Heart left ventricle (tissue), 13 donors: ENCODE results near the gene GUSB.

ENCODE experiments used
- CTCF ChIP-seq, 12 donors: fragments of 200-600 bp; sonication (generic) in 4 of 12; IDR thresholded peaks; one replicate each; pipeline versions ENCODE4 v1.5.0 to v1.8.0; 2018 to 2022; ENCODE audit warnings: antibody characterized with exemption in 12 of 12, mild to moderate bottlenecking in 5 of 12
- POLR2A ChIP-seq, 2 donors: fragments of 450-650 bp; IDR thresholded peaks; one replicate each; pipeline ENCODE4 v1.6.1; 2017; ENCODE audit warnings: antibody characterized with exemption in 2 of 2, mild to moderate bottlenecking in 2 of 2, moderate library complexity in 2 of 2
- donor health status: ischemic (EF 13 %, LVEDD 7.1; RV severe dilation, severe dysfunction).
- donor health status: DM: no; HTN: yes; CAD: no.
- donor health status: DM: no; HTN: no; CAD: no.
- donor health status: ischemic (EF 25% LVEDD 6.9; RV normal size, moderate dysfunction).
- donor health status: ischemic (EF 25% LVEDD 5.7; RV mildly dilated, moderate dysfunction).
- donor health status: ischemic (EF 35%, LVEDD 5.7; RV mildly dilated, moderate dysfunction).
- donor health status: nonischemic (EF 11% LVEDD 7.7; RV severe dilation, severe dysfunction).
- donor health status: DM: yes; HTN: yes; CAD: no.
- donor health status: PGD.
- donor health status: ischemic (EF 29% LVEDD 5.4; RV normal size, mild dysfunction).
- donor health status: nonischemic (EF 23%, LVEDD 6.1; RV moderate dilation, normal function).

- no peak for TF ChIP-seq POLR2A (IDR thresholded peaks at IDR 0.05)
- TF ChIP-seq CTCF (IDR thresholded peaks at IDR 0.05) = no peak
These were observed 26.3 kb downstream of the GUSB start for GRCh38 chr7:65955718-65956117.
